Measurements from ENCODE around the gene CLDN16. TPM values are rescaled to one million over a fixed set of nuclear protein-coding genes. Genes with fewer than 3 reads are reported as not detected.

The CLDN16 gene
- total RNA-seq, 2 donors from 2014 or later = 0.45 TPM; not detected in 1

DNA sequence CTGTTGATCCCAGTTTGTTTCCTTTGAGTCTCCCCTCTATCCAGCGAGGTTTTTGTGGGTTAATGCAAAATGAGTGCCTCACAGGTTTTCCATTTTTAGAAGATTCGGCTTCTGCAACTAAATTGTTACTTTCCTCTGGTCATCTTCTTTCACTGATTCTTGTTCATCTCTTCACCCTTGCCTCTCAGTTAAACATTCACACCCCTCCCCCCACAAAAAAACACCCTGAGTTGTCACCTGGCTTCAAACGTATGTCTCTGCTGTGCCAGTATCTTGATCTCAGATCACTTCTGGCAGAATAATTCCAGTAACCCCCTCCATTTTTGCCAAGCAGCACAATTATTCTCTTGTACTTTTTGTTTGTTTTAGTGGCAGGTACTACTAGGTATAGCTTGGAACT is 12.3 kb upstream of the CLDN16 start:
- no peak for DNase-seq (ENCODE audit: low spot score)
- intact Hi-C loops (cut with DNase I) = no loop called here
- H3K27me3 ChIP-seq (replicated peaks; ENCODE audit: insufficient read depth) = no peaks in the 10 kb centered on the region
- no peak overlapping the region for H3K4me3 ChIP-seq
- TF ChIP-seq POLR2AphosphoS5 (IDR thresholded peaks at IDR 0.05) (no peak), POLR2A (IDR thresholded peaks at IDR 0.05) (no peak)
- TF ChIP-seq, protein P1, sequence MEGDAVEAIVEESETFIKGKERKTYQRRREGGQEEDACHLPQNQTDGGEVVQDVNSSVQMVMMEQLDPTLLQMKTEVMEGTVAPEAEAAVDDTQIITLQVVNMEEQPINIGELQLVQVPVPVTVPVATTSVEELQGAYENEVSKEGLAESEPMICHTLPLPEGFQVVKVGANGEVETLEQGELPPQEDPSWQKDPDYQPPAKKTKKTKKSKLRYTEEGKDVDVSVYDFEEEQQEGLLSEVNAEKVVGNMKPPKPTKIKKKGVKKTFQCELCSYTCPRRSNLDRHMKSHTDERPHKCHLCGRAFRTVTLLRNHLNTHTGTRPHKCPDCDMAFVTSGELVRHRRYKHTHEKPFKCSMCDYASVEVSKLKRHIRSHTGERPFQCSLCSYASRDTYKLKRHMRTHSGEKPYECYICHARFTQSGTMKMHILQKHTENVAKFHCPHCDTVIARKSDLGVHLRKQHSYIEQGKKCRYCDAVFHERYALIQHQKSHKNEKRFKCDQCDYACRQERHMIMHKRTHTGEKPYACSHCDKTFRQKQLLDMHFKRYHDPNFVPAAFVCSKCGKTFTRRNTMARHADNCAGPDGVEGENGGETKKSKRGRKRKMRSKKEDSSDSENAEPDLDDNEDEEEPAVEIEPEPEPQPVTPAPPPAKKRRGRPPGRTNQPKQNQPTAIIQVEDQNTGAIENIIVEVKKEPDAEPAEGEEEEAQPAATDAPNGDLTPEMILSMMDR (IDR thresholded peaks at IDR 0.05) = no peak
- no peaks in the 10 kb centered on the region for H3K4me1 ChIP-seq (replicated peaks)
- H3K36me3 ChIP-seq = no peaks in the 10 kb centered on the region
- H3K9me3 ChIP-seq = no peaks in the 10 kb centered on the region
- 48% methylated on average over 3 of the region's 3 CpGs for WGBS
- H3K27ac ChIP-seq = no peak overlapping the region

DNA sequence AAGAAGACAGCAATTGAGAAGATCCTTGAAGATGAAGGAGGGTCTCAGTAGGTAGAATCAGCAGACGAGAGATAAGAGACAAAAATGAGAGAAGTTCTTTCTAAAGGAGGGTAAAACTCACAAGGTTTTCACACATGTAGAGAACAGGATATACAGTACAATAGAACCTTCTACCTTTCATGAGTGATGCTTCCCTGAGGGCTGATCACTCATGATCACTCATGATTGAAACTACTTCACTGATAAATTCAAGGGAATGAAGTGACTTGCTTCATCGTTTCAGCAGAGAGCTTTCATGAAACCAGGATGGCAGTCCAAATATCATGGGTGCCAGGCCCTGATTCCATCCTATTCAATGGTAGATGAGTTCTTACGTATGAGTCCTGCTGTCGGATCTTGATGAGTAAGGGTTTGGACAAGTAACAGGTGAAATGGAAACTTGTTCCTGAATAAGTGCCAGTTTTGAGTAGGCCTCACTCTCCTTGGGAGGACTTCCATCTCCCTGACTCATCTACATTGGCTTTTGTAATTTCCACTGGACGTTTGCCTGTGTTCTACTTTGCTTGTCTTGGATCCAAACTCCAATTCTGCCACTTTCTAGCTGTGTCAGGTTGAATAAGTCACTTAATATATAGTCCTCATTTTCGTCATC is 9.6 kb upstream of the CLDN16 start:
- Histone ChIP-seq H3K36me3 (no peaks in the 10 kb centered on the region), H3K27ac (no peak overlapping the region), H3K4me1 (replicated peaks) (no peaks in the 10 kb centered on the region), H3K9me3 (no peaks in the 10 kb centered on the region), H3K4me3 (no peak overlapping the region), H3K27me3 (replicated peaks; ENCODE audit: insufficient read depth) (no peaks in the 10 kb centered on the region)
- TF ChIP-seq POLR2A (IDR thresholded peaks at IDR 0.05) (no peak), POLR2AphosphoS5 (IDR thresholded peaks at IDR 0.05) (peak; percentile 88)
- TF ChIP-seq, protein P1 (IDR thresholded peaks at IDR 0.05) = no peak
- intact Hi-C loops (cut with DNase I) = no loop called here
- 40% methylated on average over 6 of the region's 6 CpGs for WGBS
- DNase-seq (ENCODE audit: low spot score) = peak; percentile 75

DNA sequence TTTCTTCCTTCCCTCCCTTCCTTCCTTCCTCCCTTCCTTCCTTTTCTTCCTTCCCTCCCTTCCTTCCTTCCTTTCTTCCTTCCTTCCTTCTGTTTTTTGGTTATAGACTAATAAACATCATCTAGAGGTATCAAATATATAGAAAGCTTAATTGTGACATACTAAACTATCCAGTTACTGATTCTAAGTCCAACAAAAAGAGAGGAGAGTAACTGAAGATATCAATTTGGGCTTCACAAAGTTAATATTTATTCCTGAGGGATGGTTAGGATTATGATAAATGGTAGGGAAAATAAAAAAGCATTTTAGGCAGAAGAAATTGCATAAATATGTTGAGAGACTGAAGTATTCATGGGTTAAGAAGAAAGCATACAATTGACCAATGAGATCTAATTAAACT is 7.8 kb upstream of the CLDN16 start:
- intact Hi-C loops (cut with DNase I) = no loop called here

DNA sequence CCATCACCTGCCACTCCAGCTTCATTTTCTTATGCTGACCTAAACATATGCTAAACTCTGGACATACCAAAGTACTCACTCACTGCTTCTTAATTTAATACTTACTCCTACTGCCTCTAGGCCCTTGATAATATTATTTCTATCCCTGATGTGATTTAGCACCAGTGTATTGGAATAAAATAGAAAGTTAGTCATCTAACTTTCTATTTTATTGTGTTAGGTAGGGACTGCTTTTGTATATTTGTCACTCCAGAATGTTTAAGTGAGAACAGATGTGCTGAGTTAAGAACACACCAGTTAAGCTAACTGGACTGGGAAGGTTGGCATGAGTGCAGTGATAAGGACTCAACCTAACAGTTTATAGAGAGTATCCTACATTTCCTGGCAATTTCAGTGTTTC is 6.5 kb upstream of the CLDN16 start:
- Histone ChIP-seq H3K9me3 (no peaks in the 10 kb centered on the region), H3K36me3 (no peaks in the 10 kb centered on the region), H3K27ac (no peak overlapping the region), H3K27me3 (replicated peaks; ENCODE audit: insufficient read depth) (no peaks in the 10 kb centered on the region), H3K4me1 (replicated peaks) (no peaks in the 10 kb centered on the region), H3K4me3 (no peak overlapping the region)
- TF ChIP-seq POLR2AphosphoS5 (IDR thresholded peaks at IDR 0.05) (no peak), POLR2A (IDR thresholded peaks at IDR 0.05) (no peak)
- TF ChIP-seq, protein P1 (IDR thresholded peaks at IDR 0.05) = no peak
- intact Hi-C loops (cut with DNase I) = no loop called here
- no peak for DNase-seq (ENCODE audit: low spot score)

More for the DNA sequence above, 7.8 kb upstream of the CLDN16 start:
- TF ChIP-seq POLR2AphosphoS5 (IDR thresholded peaks at IDR 0.05) (no peak), POLR2A (IDR thresholded peaks at IDR 0.05) (no peak)
- TF ChIP-seq, protein P1 (IDR thresholded peaks at IDR 0.05) = no peak
- H3K36me3 ChIP-seq = no peaks in the 10 kb centered on the region
- H3K27ac ChIP-seq = no peak overlapping the region
- H3K4me1 ChIP-seq (replicated peaks) = no peaks in the 10 kb centered on the region
- no peaks in the 10 kb centered on the region for H3K27me3 ChIP-seq (replicated peaks; ENCODE audit: insufficient read depth)
- H3K9me3 ChIP-seq = no peaks in the 10 kb centered on the region
- DNase-seq (ENCODE audit: low spot score) = no peak
- H3K4me3 ChIP-seq = no peak overlapping the region

DNA sequence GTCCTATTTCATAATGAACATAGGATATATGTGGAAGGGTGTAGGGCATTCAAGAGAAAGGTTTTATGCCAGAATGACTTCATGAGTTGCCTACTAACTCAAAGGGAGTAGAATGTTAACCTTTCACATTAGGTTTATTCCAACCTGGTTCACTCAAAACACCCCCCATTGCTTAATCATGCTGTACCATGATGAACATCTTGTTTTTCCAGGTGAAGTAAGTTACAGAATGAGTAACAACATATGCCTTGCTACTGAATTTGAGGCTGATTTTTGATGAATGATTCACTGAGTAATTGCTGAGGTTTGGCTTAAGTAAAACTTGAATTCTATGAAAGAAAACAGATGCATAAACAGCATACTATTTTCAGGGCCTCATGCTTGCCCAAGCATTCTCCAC is 5.9 kb upstream of the CLDN16 start:
- intact Hi-C loops (cut with DNase I) = no loop called here
- TF ChIP-seq POLR2AphosphoS5 (IDR thresholded peaks at IDR 0.05) (no peak), POLR2A (IDR thresholded peaks at IDR 0.05) (no peak)
- TF ChIP-seq, protein P1 (IDR thresholded peaks at IDR 0.05) = no peak
- no peaks in the 10 kb centered on the region for H3K27me3 ChIP-seq (replicated peaks; ENCODE audit: insufficient read depth)
- H3K9me3 ChIP-seq = no peaks in the 10 kb centered on the region
- no peak for DNase-seq (ENCODE audit: low spot score)
- H3K27ac ChIP-seq = no peak overlapping the region
- H3K4me3 ChIP-seq = no peak overlapping the region
- no peaks in the 10 kb centered on the region for H3K4me1 ChIP-seq (replicated peaks)
- no peaks in the 10 kb centered on the region for H3K36me3 ChIP-seq

Measured in prostate gland (tissue), 2 donors.